ENCODE results near the gene SERTAD2. TPM values are rescaled to one million over a fixed set of nuclear protein-coding genes. Genes with fewer than 3 reads are reported as not detected.

Gene SERTAD2
- total RNA-seq, 1 donor from 2014 or later, result 26.7 TPM

DNA sequence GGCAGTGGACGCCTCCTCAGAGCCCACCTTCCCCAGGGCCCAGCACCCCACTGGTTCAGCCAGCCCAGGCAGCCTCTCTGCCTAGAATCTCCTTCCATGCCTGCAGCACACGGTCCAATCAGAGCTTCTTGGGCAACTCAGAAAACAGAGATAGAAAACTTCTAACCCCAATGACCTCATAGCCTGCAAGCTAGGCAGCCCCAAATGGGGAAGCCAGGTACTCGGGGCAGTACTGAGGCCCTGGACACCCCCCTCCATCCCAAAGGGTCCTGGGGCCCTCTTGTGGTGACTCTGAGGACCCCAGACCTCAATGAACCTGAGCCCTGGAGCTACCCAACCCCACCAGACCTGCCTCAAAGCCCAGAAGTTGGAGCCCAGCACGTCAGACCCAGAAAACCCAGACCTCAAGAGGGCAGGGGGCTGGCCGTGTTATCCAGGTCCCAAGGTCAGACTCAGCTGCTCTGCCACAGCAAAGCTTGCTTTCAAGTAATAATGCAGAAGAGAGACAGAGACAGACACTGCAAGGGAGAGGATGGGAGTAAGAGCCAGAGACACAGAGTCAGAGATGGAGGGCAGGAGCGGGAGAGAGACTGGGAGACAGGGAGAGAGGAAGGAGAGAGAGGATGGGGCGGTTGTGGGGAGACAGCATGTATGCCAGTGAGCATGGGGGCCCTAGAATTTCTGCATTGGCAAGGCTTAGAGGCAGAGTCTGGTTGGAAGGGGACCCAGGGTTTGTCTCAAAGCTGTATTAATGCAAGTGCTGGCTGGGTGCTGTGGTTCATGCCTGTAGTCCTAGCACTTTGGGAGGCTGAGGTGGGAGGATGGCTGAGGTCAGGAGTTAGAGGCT, 28.2 kb downstream of the SERTAD2 start:
- Mint-ChIP-seq H3K4me3 (no peak overlapping the region), H3K36me3 (ENCODE audit: low read depth) (peaks cover 1% of the 10 kb centered on the region), H3K27ac (no peak overlapping the region), H3K9me3 (no peaks in the 10 kb centered on the region), H3K4me1 (peaks cover 5% of the 10 kb centered on the region), H3K27me3 (peaks cover 8% of the 10 kb centered on the region)
- intact Hi-C loops (cut with micrococcal nuclease), result no loop called here
- DNase-seq, result no peak

DNA sequence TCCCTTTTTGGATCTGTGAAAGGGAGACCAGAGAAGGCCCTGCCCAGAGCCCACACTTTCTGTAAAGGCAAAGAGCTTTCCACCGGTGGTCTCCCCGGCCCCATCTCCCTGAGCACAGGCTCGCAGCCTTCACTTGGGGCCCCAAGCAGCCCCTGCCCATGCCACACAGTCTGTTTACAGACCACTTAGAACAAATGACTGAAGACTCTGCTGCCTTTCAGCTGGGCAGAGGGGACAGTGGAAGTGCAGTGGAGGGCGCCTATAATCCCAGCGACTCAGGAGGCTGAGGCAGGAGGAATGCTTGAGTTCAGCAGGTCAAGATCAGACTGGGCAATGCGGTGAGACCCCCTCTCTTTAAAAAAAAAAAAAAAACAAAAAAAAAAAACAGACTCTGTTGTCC, 28.9 kb downstream of the SERTAD2 start:
- Mint-ChIP-seq H3K27me3 (peaks cover 11% of the 10 kb centered on the region), H3K27ac (no peak overlapping the region), H3K9me3 (no peaks in the 10 kb centered on the region), H3K4me1 (peaks cover 5% of the 10 kb centered on the region), H3K4me3 (no peak overlapping the region), H3K36me3 (ENCODE audit: low read depth) (no peaks in the 10 kb centered on the region)
- DNase-seq, result no peak
- intact Hi-C loops (cut with micrococcal nuclease), result no loop called here

DNA sequence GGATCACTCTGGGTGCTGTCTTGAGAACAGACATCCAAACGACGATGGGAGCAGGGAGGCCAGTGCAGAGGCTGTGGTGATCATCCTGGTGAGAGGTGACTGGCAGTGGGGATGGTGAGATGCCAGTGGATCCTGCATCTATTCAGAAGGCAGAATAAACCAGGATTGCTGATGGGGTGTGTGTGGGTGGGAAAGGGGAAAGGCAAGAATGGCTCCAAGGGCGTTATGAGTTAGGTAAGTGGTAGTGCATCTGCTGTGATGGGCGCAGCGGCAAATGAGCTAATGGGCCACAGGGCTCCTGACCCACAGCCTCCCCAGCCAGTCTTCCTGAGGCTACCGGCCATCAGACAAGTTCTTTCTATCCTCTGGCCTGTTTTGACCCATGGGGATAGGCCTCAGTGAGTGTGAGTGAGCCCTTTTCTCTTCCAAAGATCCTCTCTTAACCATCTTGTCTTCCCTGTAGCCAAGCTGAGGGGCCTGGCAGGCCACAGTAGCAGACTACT, 29.6 kb downstream of the SERTAD2 start:
- no peaks in the 10 kb centered on the region for H3K9me3 Mint-ChIP-seq
- H3K4me1 Mint-ChIP-seq, result peaks cover 5% of the 10 kb centered on the region
- no peak for DNase-seq
- H3K4me3 Mint-ChIP-seq, result no peak overlapping the region
- H3K27me3 Mint-ChIP-seq, result peaks cover 15% of the 10 kb centered on the region
- intact Hi-C loops (cut with micrococcal nuclease), result no loop called here
- no peak overlapping the region for H3K27ac Mint-ChIP-seq
- no peaks in the 10 kb centered on the region for H3K36me3 Mint-ChIP-seq (ENCODE audit: low read depth)

DNA sequence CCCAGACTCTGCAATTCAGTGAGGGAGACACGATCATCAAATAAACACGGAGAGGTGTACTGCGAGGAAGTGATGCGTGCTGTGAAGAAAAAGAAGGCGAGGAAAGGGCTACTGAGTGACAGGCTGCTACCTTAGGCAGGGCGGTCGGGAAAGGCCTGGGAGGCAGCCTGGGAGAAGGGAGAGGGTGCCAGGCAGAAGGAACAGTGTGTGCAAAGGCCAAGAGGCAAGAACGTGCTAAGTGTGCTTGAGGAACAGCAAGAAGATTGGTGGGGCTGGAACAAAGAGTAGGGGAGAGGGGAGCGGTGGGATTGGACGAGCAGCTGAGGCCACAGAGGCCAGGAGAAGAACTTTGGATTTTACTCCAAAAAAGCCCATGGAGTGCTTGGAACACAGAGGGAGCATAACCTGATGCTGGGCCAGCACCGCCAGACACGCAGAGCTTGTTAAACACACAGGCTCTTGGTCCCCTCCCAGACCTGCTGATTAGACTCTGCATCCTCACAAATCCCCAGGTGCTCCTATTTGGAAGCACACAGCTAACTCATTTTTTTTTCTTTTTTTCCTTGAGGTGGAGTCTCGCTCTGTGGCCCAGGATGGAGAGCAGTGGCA, 30.4 kb downstream of the SERTAD2 start:
- Mint-ChIP-seq H3K36me3 (ENCODE audit: low read depth) (no peaks in the 10 kb centered on the region), H3K4me1 (peaks cover 5% of the 10 kb centered on the region), H3K4me3 (no peak overlapping the region), H3K27me3 (peaks cover 17% of the 10 kb centered on the region), H3K9me3 (no peaks in the 10 kb centered on the region), H3K27ac (peak overlapping the region; percentile 14)
- intact Hi-C loops (cut with micrococcal nuclease), result no loop called here
- no peak for DNase-seq

DNA sequence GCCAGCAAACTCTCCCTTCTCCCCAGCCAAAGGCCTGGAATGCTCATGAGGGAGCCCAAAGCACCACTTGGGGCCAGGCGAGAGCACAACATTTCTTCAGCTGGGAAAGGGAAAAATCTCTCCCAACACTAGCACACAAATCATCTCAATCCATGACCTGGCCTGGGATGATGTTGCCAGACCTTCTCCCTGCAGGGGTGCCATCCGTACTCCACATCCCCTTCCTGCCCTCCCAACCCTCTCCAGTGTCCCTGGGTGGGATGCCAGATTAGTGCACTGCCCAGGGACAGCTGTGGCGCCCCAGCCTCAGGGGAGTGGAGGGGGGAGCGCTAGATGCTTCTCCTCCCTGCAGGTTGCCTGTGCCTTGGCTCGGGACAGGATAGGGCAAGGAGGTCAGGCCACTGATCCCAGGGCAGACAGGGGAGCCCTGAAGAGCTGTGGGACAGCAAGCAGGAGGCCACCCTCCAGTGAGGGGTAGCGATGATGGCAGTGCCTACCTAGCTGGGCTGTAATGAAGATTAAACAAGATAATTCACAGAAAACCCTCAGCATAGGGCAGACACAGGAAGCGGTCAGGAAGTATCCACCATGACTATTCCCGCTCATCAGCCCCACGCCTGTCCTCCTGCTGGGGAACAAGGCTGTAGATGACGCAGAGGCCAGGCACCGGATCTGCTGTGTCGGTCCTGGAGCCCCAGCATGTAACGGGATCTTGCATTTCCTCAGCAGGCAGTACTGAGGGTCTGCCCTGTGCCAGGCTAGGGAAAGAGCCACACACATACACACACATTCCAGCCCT, 31.1 kb downstream of the SERTAD2 start:
- Mint-ChIP-seq H3K9me3 (no peaks in the 10 kb centered on the region), H3K4me3 (no peak overlapping the region), H3K4me1 (peaks cover 5% of the 10 kb centered on the region), H3K36me3 (ENCODE audit: low read depth) (no peaks in the 10 kb centered on the region), H3K27me3 (peaks cover 19% of the 10 kb centered on the region), H3K27ac (peak overlapping the region; percentile 14)
- DNase-seq, result no peak
- intact Hi-C loops (cut with micrococcal nuclease), result no loop called here

DNA sequence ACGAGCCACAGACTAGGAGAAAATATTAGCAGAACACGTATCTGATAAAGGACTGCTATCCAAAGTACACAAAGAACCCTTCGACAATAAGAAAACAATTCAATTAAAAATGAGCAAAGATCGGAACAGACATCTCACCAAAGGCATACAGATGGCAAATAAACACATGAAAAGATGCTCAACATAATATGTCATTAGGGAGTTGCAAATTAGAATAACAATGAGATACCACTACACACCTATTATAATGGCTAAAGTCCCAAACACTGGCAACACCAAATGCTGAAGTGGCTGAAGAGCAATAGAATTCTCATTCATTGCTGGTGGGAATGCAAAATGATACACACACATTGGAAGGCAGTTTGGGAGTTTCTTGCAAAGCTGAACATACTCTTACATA, 33.1 kb downstream of the SERTAD2 start:
- Mint-ChIP-seq H3K4me3 (no peak overlapping the region), H3K4me1 (peaks cover 3% of the 10 kb centered on the region), H3K36me3 (ENCODE audit: low read depth) (no peaks in the 10 kb centered on the region), H3K9me3 (no peaks in the 10 kb centered on the region), H3K27me3 (peaks cover 19% of the 10 kb centered on the region), H3K27ac (no peak overlapping the region)
- intact Hi-C loops (cut with micrococcal nuclease), result no loop called here
- no peak for DNase-seq

DNA sequence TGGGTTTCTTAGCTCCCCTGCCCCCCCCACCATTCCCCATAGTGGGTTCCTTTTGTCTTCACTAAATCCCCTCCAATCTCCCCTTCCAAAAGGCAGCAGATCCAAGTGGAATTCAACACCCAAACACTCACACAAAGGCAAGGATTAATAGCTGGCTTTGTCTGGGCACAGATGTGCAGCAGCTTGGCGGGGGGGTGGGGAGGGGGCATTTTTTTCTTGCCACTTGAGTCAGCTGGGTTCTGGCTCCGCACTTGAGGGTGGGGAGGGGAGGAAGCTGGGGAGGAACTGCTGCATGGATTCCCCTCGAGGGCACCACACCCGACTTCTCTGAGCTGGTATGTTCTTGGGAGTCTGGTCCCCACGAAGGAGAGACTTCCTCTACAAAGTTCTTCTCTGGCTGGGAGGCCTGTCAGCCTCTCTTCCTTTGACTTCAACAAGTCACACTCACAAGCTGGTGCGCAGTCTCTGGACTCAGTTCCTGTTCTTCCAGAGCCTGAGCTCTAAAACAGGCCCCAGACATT, 36.0 kb downstream of the SERTAD2 start:
- no peak overlapping the region for H3K27ac Mint-ChIP-seq
- H3K27me3 Mint-ChIP-seq, result peaks cover 27% of the 10 kb centered on the region
- H3K4me3 Mint-ChIP-seq, result no peak overlapping the region
- no peaks in the 10 kb centered on the region for H3K36me3 Mint-ChIP-seq (ENCODE audit: low read depth)
- intact Hi-C loops (cut with micrococcal nuclease), result no loop called here
- H3K9me3 Mint-ChIP-seq, result no peaks in the 10 kb centered on the region
- H3K4me1 Mint-ChIP-seq, result no peaks in the 10 kb centered on the region
- DNase-seq, result no peak

DNA sequence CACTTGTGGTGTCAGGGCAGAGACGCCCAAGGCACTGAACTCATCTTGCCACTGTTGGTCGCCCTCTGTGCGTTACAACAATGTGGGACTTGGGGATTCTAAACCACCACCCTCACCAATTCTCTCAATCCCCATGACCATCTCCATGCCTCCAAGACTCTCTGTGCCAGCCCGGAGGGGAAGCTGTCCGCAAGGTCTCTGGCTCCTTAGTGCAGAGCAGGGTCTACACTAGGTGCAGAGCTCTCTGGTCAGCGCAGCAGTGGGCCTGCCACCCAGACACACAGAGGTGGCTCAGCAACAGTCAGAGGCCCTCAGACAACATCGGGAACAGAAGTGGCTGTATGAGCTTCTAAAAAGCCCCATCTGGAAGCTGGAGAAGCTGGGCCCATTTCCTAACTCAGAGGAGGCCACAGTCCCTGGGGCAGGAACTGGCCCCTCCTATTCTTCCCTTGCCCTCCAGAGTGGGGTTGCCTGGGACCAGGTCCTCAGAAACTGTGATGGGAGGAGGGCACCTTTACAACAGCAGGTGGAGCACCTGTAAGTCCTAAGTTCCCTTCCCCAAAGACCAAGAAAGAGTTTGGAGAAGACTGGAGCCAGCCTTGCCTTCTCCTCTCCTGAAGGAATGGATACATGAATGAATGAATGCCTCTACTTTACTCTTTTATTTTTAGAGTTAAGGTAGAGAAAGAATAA, 37.7 kb downstream of the SERTAD2 start:
- H3K4me1 Mint-ChIP-seq, result no peaks in the 10 kb centered on the region
- H3K27ac Mint-ChIP-seq, result no peak overlapping the region
- intact Hi-C loops (cut with micrococcal nuclease), result no loop called here
- no peaks in the 10 kb centered on the region for H3K36me3 Mint-ChIP-seq (ENCODE audit: low read depth)
- H3K4me3 Mint-ChIP-seq, result no peak overlapping the region
- H3K27me3 Mint-ChIP-seq, result peaks cover 32% of the 10 kb centered on the region
- DNase-seq, result no peak
- no peaks in the 10 kb centered on the region for H3K9me3 Mint-ChIP-seq

DNA sequence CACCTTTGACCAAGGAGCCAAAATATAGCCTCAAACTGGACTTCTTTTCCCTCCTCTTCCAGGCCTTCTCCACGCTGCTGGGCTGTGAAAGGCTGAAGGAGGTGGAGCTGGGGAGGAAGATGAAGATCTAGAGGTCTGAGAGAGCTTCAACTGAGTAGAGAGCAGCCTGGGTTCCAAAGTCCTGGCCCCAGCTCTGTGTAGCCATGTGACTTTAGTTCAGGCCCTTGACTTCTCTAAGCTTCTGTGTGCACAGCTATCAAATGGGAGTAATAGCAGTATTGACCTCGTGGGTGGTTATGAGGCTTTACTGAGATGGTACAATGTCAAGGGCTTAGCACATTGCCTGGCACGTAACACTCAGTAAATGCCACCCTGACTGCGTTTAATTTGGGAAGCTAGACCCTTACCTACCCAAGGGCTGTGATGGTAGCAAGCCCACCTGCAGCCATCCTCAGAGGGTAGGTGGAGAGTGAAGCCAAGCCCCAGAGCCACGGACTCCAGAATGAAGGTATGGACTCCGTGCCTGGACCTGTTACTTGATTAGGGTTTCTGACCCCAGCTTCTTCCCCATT, 38.4 kb downstream of the SERTAD2 start:
- no peaks in the 10 kb centered on the region for H3K36me3 Mint-ChIP-seq (ENCODE audit: low read depth)
- H3K4me3 Mint-ChIP-seq, result no peak overlapping the region
- intact Hi-C loops (cut with micrococcal nuclease), result no loop called here
- no peak for DNase-seq
- H3K4me1 Mint-ChIP-seq, result no peaks in the 10 kb centered on the region
- no peak overlapping the region for H3K27ac Mint-ChIP-seq
- H3K27me3 Mint-ChIP-seq, result peaks cover 31% of the 10 kb centered on the region
- no peaks in the 10 kb centered on the region for H3K9me3 Mint-ChIP-seq

DNA sequence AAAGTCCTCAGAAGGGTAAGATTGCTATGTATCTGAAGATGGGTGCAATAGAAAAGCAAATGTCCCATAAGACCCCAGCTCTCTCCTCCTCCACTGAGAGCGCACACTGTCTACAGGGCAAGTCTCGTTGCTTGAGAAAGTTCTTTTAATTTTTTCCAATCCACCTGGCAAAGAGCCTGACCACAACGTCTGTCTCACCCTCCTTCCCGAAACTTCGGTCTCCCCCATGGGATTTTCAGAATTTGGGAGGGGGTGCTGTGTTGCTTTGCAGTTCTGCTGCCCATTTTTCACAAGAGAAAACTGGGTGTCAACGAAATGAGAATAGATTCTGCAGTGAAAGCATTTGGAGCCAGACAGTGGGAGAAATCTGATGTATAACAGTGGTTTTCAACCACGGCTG, 40.4 kb downstream of the SERTAD2 start:
- no peaks in the 10 kb centered on the region for H3K9me3 Mint-ChIP-seq
- intact Hi-C loops (cut with micrococcal nuclease), result no loop called here
- H3K27ac Mint-ChIP-seq, result no peak overlapping the region
- H3K27me3 Mint-ChIP-seq, result peaks cover 25% of the 10 kb centered on the region
- no peaks in the 10 kb centered on the region for H3K36me3 Mint-ChIP-seq (ENCODE audit: low read depth)
- no peak overlapping the region for H3K4me3 Mint-ChIP-seq
- no peak for DNase-seq
- peaks cover under 1% of the 10 kb centered on the region for H3K4me1 Mint-ChIP-seq

DNA sequence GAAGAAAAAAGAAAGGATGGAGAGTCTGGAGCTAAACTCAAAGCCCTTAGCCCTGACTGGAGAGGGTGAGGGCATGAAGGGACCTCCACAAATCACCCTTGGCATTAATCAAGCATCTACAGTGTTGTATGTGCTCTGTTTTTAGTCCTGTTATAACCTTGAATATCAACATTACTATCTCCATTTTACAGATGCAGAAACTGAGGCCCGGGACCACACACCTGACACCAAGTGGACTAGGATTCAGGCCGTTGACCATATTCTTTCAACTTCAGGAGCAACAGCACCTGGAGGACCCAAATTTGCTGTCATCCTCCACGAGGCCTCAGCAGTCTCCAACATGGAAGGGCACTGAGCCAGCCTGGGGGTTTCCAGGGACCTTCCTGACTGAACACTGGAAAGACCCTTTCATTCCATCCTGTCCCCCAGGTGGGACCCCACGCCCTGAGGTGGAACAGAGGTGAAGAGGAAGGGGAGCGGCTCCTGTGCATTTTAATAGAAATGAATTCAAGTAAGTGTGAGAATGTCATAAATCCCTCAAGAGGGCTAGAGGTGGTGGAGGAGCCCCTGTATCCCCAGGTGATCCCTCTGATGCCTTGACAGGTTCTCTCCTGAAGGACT, 41.0 kb downstream of the SERTAD2 start:
- intact Hi-C loops (cut with micrococcal nuclease), result no loop called here
- H3K36me3 Mint-ChIP-seq (ENCODE audit: low read depth), result no peaks in the 10 kb centered on the region
- no peak overlapping the region for H3K4me3 Mint-ChIP-seq
- no peaks in the 10 kb centered on the region for H3K9me3 Mint-ChIP-seq
- H3K27ac Mint-ChIP-seq, result no peak overlapping the region
- H3K4me1 Mint-ChIP-seq, result peaks cover 7% of the 10 kb centered on the region
- no peak for DNase-seq
- H3K27me3 Mint-ChIP-seq, result peaks cover 22% of the 10 kb centered on the region

DNA sequence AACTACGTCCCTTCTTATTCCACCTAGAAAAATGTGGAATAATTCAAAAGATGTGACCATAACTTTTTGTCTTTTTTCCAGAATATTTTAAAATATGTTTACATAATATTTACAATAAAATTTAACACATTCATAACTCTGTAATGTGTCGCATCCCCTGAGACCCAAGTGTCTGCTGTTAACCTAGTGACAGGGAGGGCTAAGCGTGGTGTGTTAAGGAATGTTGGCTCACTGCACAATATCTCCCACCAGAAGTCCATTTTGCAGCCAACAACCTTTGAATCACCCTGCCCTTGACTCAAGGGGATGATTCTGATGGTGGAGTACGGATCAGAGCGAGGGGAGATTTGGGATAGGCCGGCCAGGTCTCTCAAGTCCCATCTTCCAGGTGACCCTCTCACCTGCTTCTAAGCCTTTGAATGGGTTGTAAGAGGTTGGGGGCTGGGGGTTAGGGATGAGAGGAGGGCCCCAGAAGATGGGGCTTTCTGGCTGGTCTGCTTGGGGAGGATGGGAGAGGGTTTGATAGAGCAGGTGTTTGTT, 43.3 kb downstream of the SERTAD2 start:
- H3K27me3 Mint-ChIP-seq, result peaks cover 22% of the 10 kb centered on the region
- no peaks in the 10 kb centered on the region for H3K9me3 Mint-ChIP-seq
- no peaks in the 10 kb centered on the region for H3K36me3 Mint-ChIP-seq (ENCODE audit: low read depth)
- intact Hi-C loops (cut with micrococcal nuclease), result no loop called here
- no peak for DNase-seq
- peaks cover 24% of the 10 kb centered on the region for H3K4me1 Mint-ChIP-seq
- no peak overlapping the region for H3K4me3 Mint-ChIP-seq
- no peak overlapping the region for H3K27ac Mint-ChIP-seq
